Measurements from ENCODE around the gene GAS2L2. TPM values are rescaled to one million over a fixed set of nuclear protein-coding genes. Genes with fewer than 3 reads are reported as not detected.

GAS2L2 gene
- total RNA-seq, 4 donors from 2014 or later = 0.84 to 1.4 (median 1.1) TPM

DNA sequence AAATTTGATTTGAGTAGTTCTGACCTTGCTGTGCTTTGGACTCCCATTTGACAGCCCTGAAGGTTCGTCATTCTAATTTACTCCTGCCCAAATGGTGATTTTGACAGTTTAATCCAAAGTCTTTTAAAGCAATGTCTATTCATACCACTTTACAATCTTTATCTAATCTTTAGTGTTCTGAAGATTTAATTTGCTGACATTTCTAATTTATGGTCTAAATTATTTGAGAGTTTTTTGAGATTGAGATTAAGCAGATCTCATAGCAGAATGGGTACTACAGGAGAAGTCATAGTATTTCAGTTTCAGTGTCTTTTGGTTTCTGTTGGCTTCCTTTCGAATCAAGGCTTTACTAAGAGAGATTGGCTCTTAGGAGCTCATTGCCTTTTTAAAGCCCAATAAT is 54.2 kb downstream of the GAS2L2 start:
- Histone ChIP-seq H3K4me3 (no peak overlapping the region), H3K4me1 (no peaks in the 10 kb centered on the region), H3K36me3 (peaks cover 0 to 47% (median 0%) of the 10 kb centered on the region in 3 donors), H3K27me3 (no peaks in the 10 kb centered on the region), H3K27ac (no peak overlapping the region), H3K9me3 (no peaks in the 10 kb centered on the region)
- 89 to 94% methylated on average over 2 of the region's 2 CpGs for WGBS, 2 donors
- TF ChIP-seq, protein P1, sequence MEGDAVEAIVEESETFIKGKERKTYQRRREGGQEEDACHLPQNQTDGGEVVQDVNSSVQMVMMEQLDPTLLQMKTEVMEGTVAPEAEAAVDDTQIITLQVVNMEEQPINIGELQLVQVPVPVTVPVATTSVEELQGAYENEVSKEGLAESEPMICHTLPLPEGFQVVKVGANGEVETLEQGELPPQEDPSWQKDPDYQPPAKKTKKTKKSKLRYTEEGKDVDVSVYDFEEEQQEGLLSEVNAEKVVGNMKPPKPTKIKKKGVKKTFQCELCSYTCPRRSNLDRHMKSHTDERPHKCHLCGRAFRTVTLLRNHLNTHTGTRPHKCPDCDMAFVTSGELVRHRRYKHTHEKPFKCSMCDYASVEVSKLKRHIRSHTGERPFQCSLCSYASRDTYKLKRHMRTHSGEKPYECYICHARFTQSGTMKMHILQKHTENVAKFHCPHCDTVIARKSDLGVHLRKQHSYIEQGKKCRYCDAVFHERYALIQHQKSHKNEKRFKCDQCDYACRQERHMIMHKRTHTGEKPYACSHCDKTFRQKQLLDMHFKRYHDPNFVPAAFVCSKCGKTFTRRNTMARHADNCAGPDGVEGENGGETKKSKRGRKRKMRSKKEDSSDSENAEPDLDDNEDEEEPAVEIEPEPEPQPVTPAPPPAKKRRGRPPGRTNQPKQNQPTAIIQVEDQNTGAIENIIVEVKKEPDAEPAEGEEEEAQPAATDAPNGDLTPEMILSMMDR (IDR thresholded peaks at IDR 0.05) = no peak
- TF ChIP-seq POLR2A (IDR thresholded peaks at IDR 0.05) (no peak), EP300 (IDR thresholded peaks at IDR 0.05) (no peak)
- DNase-seq (ENCODE audit: low spot score in 2 of 2) = no peak

DNA sequence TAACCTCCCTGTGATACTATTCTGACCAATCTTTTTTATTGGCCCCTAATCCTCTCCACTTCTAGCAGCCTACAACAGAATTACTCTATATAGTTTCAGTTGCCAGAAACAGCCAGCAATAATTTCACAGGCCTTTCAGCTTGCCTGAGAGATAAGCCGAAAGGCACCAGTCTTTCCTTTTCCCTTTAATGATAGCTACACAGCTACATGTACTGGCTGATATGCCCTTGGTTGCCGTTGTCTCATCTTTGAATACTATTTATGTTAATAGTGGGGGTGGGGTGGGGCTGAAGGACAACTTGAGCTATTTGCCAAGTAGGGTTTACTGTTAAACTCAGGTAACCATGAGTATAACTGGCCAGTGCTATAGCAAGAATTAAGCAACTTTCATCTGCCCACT is 57.4 kb downstream of the GAS2L2 start:
- no peak overlapping the region for H3K27ac ChIP-seq
- H3K4me1 ChIP-seq = peaks cover 0 to 6% (median 0%) of the 10 kb centered on the region in 4 donors
- peaks cover 0 to 48% (median 0%) of the 10 kb centered on the region in 3 donors for H3K36me3 ChIP-seq
- H3K4me3 ChIP-seq = no peak overlapping the region
- H3K27me3 ChIP-seq = no peaks in the 10 kb centered on the region
- H3K9me3 ChIP-seq = no peaks in the 10 kb centered on the region
- WGBS, 2 donors = 74 to 77% methylated on average over 2 of the region's 2 CpGs
- no peak for TF ChIP-seq POLR2A (IDR thresholded peaks at IDR 0.05)
- TF ChIP-seq, protein P1 (IDR thresholded peaks at IDR 0.05) = no peak
- TF ChIP-seq EP300 (IDR thresholded peaks at IDR 0.05) = no peak
- DNase-seq (ENCODE audit: low spot score in 2 of 2) = no peak

DNA sequence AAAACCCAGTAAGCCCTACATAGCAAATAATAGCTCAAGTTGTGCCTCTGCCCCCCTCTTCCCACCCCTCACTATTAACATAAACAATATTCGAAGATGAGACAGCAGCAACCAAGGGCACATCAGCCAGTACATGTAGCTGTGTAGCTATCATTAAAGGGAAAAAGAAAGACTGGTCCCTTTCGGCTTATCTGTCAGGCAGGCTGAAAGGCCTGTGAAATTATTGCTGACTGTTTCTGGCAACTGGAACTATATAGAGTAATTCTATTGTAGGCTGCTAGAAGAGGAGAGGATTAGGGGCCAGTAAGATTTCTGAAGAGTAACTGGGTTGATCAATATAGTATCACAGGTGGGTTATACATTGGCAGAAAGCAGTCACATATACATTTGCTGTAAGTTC is 58.1 kb downstream of the GAS2L2 start:
- H3K36me3 ChIP-seq = peaks cover 0 to 55% (median 0%) of the 10 kb centered on the region in 3 donors
- H3K9me3 ChIP-seq = no peaks in the 10 kb centered on the region
- WGBS, 2 donors = 73 to 74% methylated on average over 2 of the region's 2 CpGs
- no peaks in the 10 kb centered on the region for H3K27me3 ChIP-seq
- no peak overlapping the region for H3K27ac ChIP-seq
- H3K4me1 ChIP-seq = peaks cover 0 to 6% (median 0%) of the 10 kb centered on the region in 4 donors
- no peak for DNase-seq (ENCODE audit: low spot score in 2 of 2)
- no peak overlapping the region for H3K4me3 ChIP-seq
- no peak for TF ChIP-seq EP300 (IDR thresholded peaks at IDR 0.05)
- TF ChIP-seq POLR2A (IDR thresholded peaks at IDR 0.05) = no peak

Other genes starting within 250 kb of the GAS2L2 start
- gene SLFN12L, start 215.6 kb downstream of the GAS2L2 start, total RNA-seq = 1 to 10 TPM; 1.2 to 2.0 (median 1.4) TPM
- gene SLFN14, start 192.4 kb downstream of the GAS2L2 start, total RNA-seq = not detected
- gene PEX12, start 174.7 kb downstream of the GAS2L2 start, total RNA-seq = 10 to 100 TPM in 2 of 4 donors, 1 to 10 TPM in 2; 4.2 to 10.8 (median 9.7) TPM
- 10 to 100 TPM; 59.9 to 77.7 (median 62.0) TPM for gene AP2B1, start 165.9 kb downstream of the GAS2L2 start, total RNA-seq
- 10 to 100 TPM in 3 of 4 donors, 1 to 10 TPM in 1; 8.4 to 25.3 (median 21.9) TPM for gene RASL10B, start 21.6 kb downstream of the GAS2L2 start, total RNA-seq
- gene C17orf50, start 7.6 kb upstream of the GAS2L2 start, total RNA-seq = not detected
- gene MMP28, start 42.4 kb upstream of the GAS2L2 start, total RNA-seq = 100 to 1,000 TPM in 3 of 4 donors, 10 to 100 TPM in 1; 71.7 to 174 (median 136) TPM
- gene TAF15, start 56.2 kb upstream of the GAS2L2 start, total RNA-seq = 100 to 1,000 TPM in 1 of 4 donors, 10 to 100 TPM in 3; 62.8 to 115 (median 88.4) TPM
- not detected for gene HEATR9, start 115.7 kb upstream of the GAS2L2 start, total RNA-seq
- gene CCL5, start 127.1 kb upstream of the GAS2L2 start, total RNA-seq = 1 to 10 TPM in 3 of 4 donors, not detected in 1; 1.1 to 3.8 (median 1.4) TPM
- gene RDM1, start 177.5 kb upstream of the GAS2L2 start, total RNA-seq = not detected
- gene LYZL6, start 190.5 kb upstream of the GAS2L2 start, total RNA-seq = not detected
- not detected for gene CCL16, start 228.3 kb upstream of the GAS2L2 start, total RNA-seq
- gene CCL14, start 233.5 kb upstream of the GAS2L2 start, total RNA-seq = 10 to 100 TPM; 14.4 to 62.6 (median 25.8) TPM
- gene CCL15, start 248.3 kb upstream of the GAS2L2 start, total RNA-seq = not detected

Data from tibial nerve (tissue), 4 donors.